ENCODE measurements around the gene BLMH. TPM values are rescaled to one million over a fixed set of nuclear protein-coding genes. Genes with fewer than 3 reads are reported as not detected.

Gene BLMH
- total and polyA plus RNA-seq, 9 of the 15 experiments (the other 6 are each of a cell fraction or from before 2014, with no cell fraction given): 26.0 to 118 (median 67.3) TPM

DNA sequence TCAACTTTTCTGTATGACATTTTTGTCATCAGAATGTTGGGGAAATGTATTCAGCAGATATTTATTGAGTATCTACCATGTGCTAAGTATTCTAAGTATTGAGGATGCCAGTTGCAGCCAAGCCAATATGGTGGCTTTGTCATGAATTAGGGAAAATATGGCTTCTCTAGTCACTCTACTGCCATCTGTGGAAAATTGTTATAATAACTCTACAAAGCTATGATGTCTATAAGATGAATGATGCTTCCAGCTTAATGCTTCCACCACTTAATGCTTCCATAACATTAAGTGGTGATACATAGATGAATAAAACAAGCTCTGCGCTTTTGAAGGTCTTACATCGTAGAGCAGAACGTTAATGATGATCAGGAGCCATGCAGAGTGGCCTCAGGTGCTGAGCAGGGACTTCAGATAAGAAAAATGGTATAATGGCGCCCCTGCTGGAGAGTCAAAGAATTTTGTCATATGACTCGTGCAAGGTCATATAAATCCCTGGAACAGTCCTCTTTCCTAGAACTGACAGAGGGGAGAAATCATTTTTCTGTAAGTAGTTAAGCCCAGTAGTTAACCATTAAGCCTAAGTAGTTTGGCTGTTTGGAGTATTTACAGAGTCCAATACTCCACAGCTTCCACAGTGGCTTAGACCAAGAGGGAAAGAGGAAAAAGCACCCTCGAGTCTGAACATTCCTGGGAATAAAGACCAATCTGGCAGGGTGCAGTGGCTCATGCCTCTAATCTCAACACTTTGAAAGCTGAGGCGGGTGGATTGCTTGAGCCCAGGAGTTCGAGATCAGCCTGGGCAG lies 44.8 kb upstream of the BLMH start (continued):
- TF ChIP-seq ZEB2 (IDR thresholded peaks at IDR 0.05) (peak; percentile 41; the same call in 1 of the 2 replicates), GATAD2B (IDR thresholded peaks at IDR 0.05; ENCODE audit: borderline replicate concordance) (peak; percentile 18; the same call in 1 of the 2 replicates), ARID1B (IDR thresholded peaks at IDR 0.05) (0 out of 2 replicates have a peak, but pooled peaks have one; percentile 9), ESRRA (IDR thresholded peaks at IDR 0.05; ENCODE audit: borderline replicate concordance, low read depth) (peak; percentile 94), YY1 (IDR thresholded peaks at IDR 0.05; ENCODE audit: borderline replicate concordance in 1 of 3, control insufficient read depth in 1 of 3, extremely low read depth in 1 of 3, insufficient read depth in 3 of 3, insufficient read length in 1 of 3, insufficient replicate concordance in 2 of 3, low read depth in 1 of 3, low read length in 2 of 3) (peak in 1 of 3 experiments; percentile 60), ELF4 (CRISPR knock-in tag; IDR thresholded peaks at IDR 0.05) (no peak), RB1 (IDR thresholded peaks at IDR 0.05; ENCODE audit: low read depth) (peak; percentile 13; the same call in 1 of the 2 replicates), ARNT (IDR thresholded peaks at IDR 0.05) (peak in 1 of 2 experiments; percentile 80; a peak in 2 of 4 replicates), MBD2 (IDR thresholded peaks at IDR 0.05; ENCODE audit: borderline replicate concordance, low read depth) (no peak), CREM (IDR thresholded peaks at IDR 0.05; ENCODE audit: low read depth) (0 out of 2 replicates have a peak, but pooled peaks have one; percentile 10), TCF7 (IDR thresholded peaks at IDR 0.05; ENCODE audit: borderline replicate concordance) (no peak), HDAC2 (IDR thresholded peaks at IDR 0.05) (0 out of 2 replicates have a peak, but pooled peaks have one; percentile 23), KAT2B (IDR thresholded peaks at IDR 0.05; ENCODE audit: low read depth, low read length) (no peak)

Measured in K562 (cell line).